ENCODE measurements around the gene EFS.

EFS gene

GRCh38 chr14:23362200-23362599 lies 2.8 kb downstream of the EFS start:
- no peak overlapping the region for H2AFZ ChIP-seq (ENCODE audit: low read depth, low read length)
- DNase-seq (no peak), ATAC-seq (ENCODE audit: insufficient read depth, low read depth) (no peak)
- no peak for TF ChIP-seq EZH2 (IDR thresholded peaks at IDR 0.05; ENCODE audit: borderline replicate concordance, low read depth, low read length, severe bottlenecking)
- TF ChIP-seq CTCF (IDR thresholded peaks at IDR 0.05; ENCODE audit: borderline replicate concordance, extremely low read depth, low read length, poor library complexity, severe bottlenecking) = no peak
- no peaks in the 10 kb centered on the region for H3K4me1 ChIP-seq (ENCODE audit: insufficient read depth, low read length)
- H3K9me3 ChIP-seq (ENCODE audit: insufficient read depth, low read length, severe bottlenecking) = no peaks in the 10 kb centered on the region
- H3K4me2 ChIP-seq (ENCODE audit: insufficient read depth, low read length) = no peak overlapping the region
- H3K79me2 ChIP-seq (ENCODE audit: insufficient read depth, low read length) = no peaks in the 10 kb centered on the region
- no peak overlapping the region for H3K27ac ChIP-seq (ENCODE audit: low read length)
- H3K27me3 ChIP-seq (ENCODE audit: insufficient read depth, low read length, poor library complexity) = peaks cover 16% of the 10 kb centered on the region
- no peak overlapping the region for H3K4me3 ChIP-seq (ENCODE audit: low read depth in 1 of 2, low read length in 2 of 2)
- no peak overlapping the region for H3K9ac ChIP-seq (ENCODE audit: low read depth, low read length)
- H4K20me1 ChIP-seq (ENCODE audit: insufficient read depth, low read length) = 0 out of 2 replicates have a peak, but pooled peaks cover 3% of the 10 kb centered on the region
- no peaks in the 10 kb centered on the region for H3K36me3 ChIP-seq (ENCODE audit: insufficient read depth, low read length)

- H3K27me3 ChIP-seq (ENCODE audit: insufficient read depth, low read length, poor library complexity) = peaks cover 18% of the 10 kb centered on the region
Measured at GRCh38 chr14:23361763-23362162, 3.2 kb downstream of the EFS start.

GRCh38 chr14:23361320-23361719 lies 3.7 kb downstream of the EFS start:
- Histone ChIP-seq H3K27me3 (ENCODE audit: insufficient read depth, low read length, poor library complexity) (peaks cover 19% of the 10 kb centered on the region), H4K20me1 (ENCODE audit: insufficient read depth, low read length) (0 out of 2 replicates have a peak, but pooled peaks cover 3% of the 10 kb centered on the region), H3K36me3 (ENCODE audit: insufficient read depth, low read length) (no peaks in the 10 kb centered on the region), H3K9ac (ENCODE audit: low read depth, low read length) (no peak overlapping the region), H3K79me2 (ENCODE audit: insufficient read depth, low read length) (no peaks in the 10 kb centered on the region), H2AFZ (ENCODE audit: low read depth, low read length) (no peak overlapping the region), H3K27ac (ENCODE audit: low read length) (no peak overlapping the region), H3K4me3 (ENCODE audit: low read depth in 1 of 2, low read length in 2 of 2) (no peak overlapping the region), H3K4me1 (ENCODE audit: insufficient read depth, low read length) (no peaks in the 10 kb centered on the region), H3K4me2 (ENCODE audit: insufficient read depth, low read length) (no peak overlapping the region), H3K9me3 (ENCODE audit: insufficient read depth, low read length, severe bottlenecking) (no peaks in the 10 kb centered on the region)
- no peak for TF ChIP-seq CTCF (IDR thresholded peaks at IDR 0.05; ENCODE audit: borderline replicate concordance, extremely low read depth, low read length, poor library complexity, severe bottlenecking)
- no peak for TF ChIP-seq EZH2 (IDR thresholded peaks at IDR 0.05; ENCODE audit: borderline replicate concordance, low read depth, low read length, severe bottlenecking)
- DNase-seq = no peak
- ATAC-seq (ENCODE audit: insufficient read depth, low read depth) = no peak

More at GRCh38 chr14:23361763-23362162, 3.2 kb downstream of the EFS start:
- H3K79me2 ChIP-seq (ENCODE audit: insufficient read depth, low read length) = no peaks in the 10 kb centered on the region
- H3K4me3 ChIP-seq (ENCODE audit: low read depth in 1 of 2, low read length in 2 of 2) = no peak overlapping the region
- 0 out of 2 replicates have a peak, but pooled peaks cover 3% of the 10 kb centered on the region for H4K20me1 ChIP-seq (ENCODE audit: insufficient read depth, low read length)
- H3K27ac ChIP-seq (ENCODE audit: low read length) = no peak overlapping the region
- no peak overlapping the region for H3K9ac ChIP-seq (ENCODE audit: low read depth, low read length)
- H3K36me3 ChIP-seq (ENCODE audit: insufficient read depth, low read length) = no peaks in the 10 kb centered on the region
- ATAC-seq (ENCODE audit: insufficient read depth, low read depth) = no peak
- H2AFZ ChIP-seq (ENCODE audit: low read depth, low read length) = no peak overlapping the region
- no peak overlapping the region for H3K4me2 ChIP-seq (ENCODE audit: insufficient read depth, low read length)
- TF ChIP-seq CTCF (IDR thresholded peaks at IDR 0.05; ENCODE audit: borderline replicate concordance, extremely low read depth, low read length, poor library complexity, severe bottlenecking) (no peak), EZH2 (IDR thresholded peaks at IDR 0.05; ENCODE audit: borderline replicate concordance, low read depth, low read length, severe bottlenecking) (no peak)
- H3K9me3 ChIP-seq (ENCODE audit: insufficient read depth, low read length, severe bottlenecking) = no peaks in the 10 kb centered on the region
- no peak for DNase-seq
- no peaks in the 10 kb centered on the region for H3K4me1 ChIP-seq (ENCODE audit: insufficient read depth, low read length)

- no peaks in the 10 kb centered on the region for H3K9me3 ChIP-seq (ENCODE audit: insufficient read depth, low read length, severe bottlenecking)
- no peak overlapping the region for H3K9ac ChIP-seq (ENCODE audit: low read depth, low read length)
- H3K79me2 ChIP-seq (ENCODE audit: insufficient read depth, low read length) = no peaks in the 10 kb centered on the region
- peak; percentile 3 for TF ChIP-seq CTCF (IDR thresholded peaks at IDR 0.05; ENCODE audit: borderline replicate concordance, extremely low read depth, low read length, poor library complexity, severe bottlenecking)
- TF ChIP-seq EZH2 (IDR thresholded peaks at IDR 0.05; ENCODE audit: borderline replicate concordance, low read depth, low read length, severe bottlenecking) = no peak
- no peak for ATAC-seq (ENCODE audit: insufficient read depth, low read depth)
- H3K36me3 ChIP-seq (ENCODE audit: insufficient read depth, low read length) = no peaks in the 10 kb centered on the region
- no peak overlapping the region for H3K4me2 ChIP-seq (ENCODE audit: insufficient read depth, low read length)
- H3K27ac ChIP-seq (ENCODE audit: low read length) = no peak overlapping the region
- DNase-seq = no peak
- H4K20me1 ChIP-seq (ENCODE audit: insufficient read depth, low read length) = 0 out of 2 replicates have a peak, but pooled peaks cover 3% of the 10 kb centered on the region
- H3K4me3 ChIP-seq (ENCODE audit: low read depth in 1 of 2, low read length in 2 of 2) = no peak overlapping the region
- H2AFZ ChIP-seq (ENCODE audit: low read depth, low read length) = no peak overlapping the region
- H3K27me3 ChIP-seq (ENCODE audit: insufficient read depth, low read length, poor library complexity) = peaks cover 24% of the 10 kb centered on the region
- H3K4me1 ChIP-seq (ENCODE audit: insufficient read depth, low read length) = no peaks in the 10 kb centered on the region
Measured at GRCh38 chr14:23360496-23360895, 4.5 kb downstream of the EFS start.
